GM18907 (cell line): ENCODE data around the gene FAM171A1.
"Not testable (repeated sequence)": the region's sequence is repeated elsewhere in the genome, so short reads cannot be mapped to it uniquely, and the experiment has no call there.

ENCODE experiments used
- ATAC-seq: cut with Tn5 transposase; IDR thresholded peaks from one replicate; pipeline ENCODE4 v1.9.1; 2021; ENCODE audit warnings: mild to moderate bottlenecking, moderate library complexity; ENCODE audit not compliant: unreplicated experiment

FAM171A1 gene

GRCh38 chr10:15370856-15371701 is at the start of gene FAM171A1:
Gene FAM171A1 (minus strand): TSS chr10:15371289. CDS start chr10:15371052, 237 bp downstream.
- ATAC-seq, result peak; percentile 60

- ATAC-seq, result no peak
Measured at GRCh38 chr10:15420858-15421257, 49.8 kb upstream of the FAM171A1 start.

- ATAC-seq, result no peak
Measured at GRCh38 chr10:15419279-15419874, 48.3 kb upstream of the FAM171A1 start.

GRCh38 chr10:15416034-15416433 is 44.9 kb upstream of the FAM171A1 start:
- no peak for ATAC-seq

GRCh38 chr10:15411010-15411409 is 39.9 kb upstream of the FAM171A1 start:
- no peak for ATAC-seq

- not testable (repeated sequence) for ATAC-seq
Measured at GRCh38 chr10:15409350-15409749, 38.3 kb upstream of the FAM171A1 start.

- no peak for ATAC-seq
Measured at GRCh38 chr10:15408557-15408956, 37.5 kb upstream of the FAM171A1 start.

- ATAC-seq, result no peak
Measured at GRCh38 chr10:15405319-15405718, 34.2 kb upstream of the FAM171A1 start.

GRCh38 chr10:15401382-15401781 is 30.3 kb upstream of the FAM171A1 start:
- ATAC-seq, result no peak

- not testable (repeated sequence) for ATAC-seq
Measured at GRCh38 chr10:15400461-15400860, 29.4 kb upstream of the FAM171A1 start.

GRCh38 chr10:15399060-15399661 is 28.1 kb upstream of the FAM171A1 start:
- no peak for ATAC-seq

- ATAC-seq, result no peak
Measured at GRCh38 chr10:15395935-15396334, 24.8 kb upstream of the FAM171A1 start.

GRCh38 chr10:15393139-15393825 is 22.2 kb upstream of the FAM171A1 start:
- ATAC-seq, result no peak

- no peak for ATAC-seq
Measured at GRCh38 chr10:15391491-15391890, 20.4 kb upstream of the FAM171A1 start.

- not testable (repeated sequence) for ATAC-seq
Measured at GRCh38 chr10:15388172-15388571, 17.1 kb upstream of the FAM171A1 start.

GRCh38 chr10:15387021-15387420 is 15.9 kb upstream of the FAM171A1 start:
- ATAC-seq, result no peak

GRCh38 chr10:15385552-15386455 is 14.7 kb upstream of the FAM171A1 start:
- no peak for ATAC-seq

GRCh38 chr10:15381420-15381819 is 10.3 kb upstream of the FAM171A1 start:
- ATAC-seq, result no peak

- no peak for ATAC-seq
Measured at GRCh38 chr10:15379078-15379477, 8.0 kb upstream of the FAM171A1 start.

GRCh38 chr10:15378569-15378968 is 7.5 kb upstream of the FAM171A1 start:
- no peak for ATAC-seq
